HCEC 1CT (cell line): ENCODE measurements around the gene H2AZ2.
"Not testable (repeated sequence)": the region's sequence is repeated elsewhere in the genome, so short reads cannot be mapped to it uniquely, and the experiment has no call there.

ENCODE experiments used
- DNase-seq: peaks from one replicate; pipeline ENCODE4 v3.0.0-alpha.2; 2017

H2AZ2 gene

DNA sequence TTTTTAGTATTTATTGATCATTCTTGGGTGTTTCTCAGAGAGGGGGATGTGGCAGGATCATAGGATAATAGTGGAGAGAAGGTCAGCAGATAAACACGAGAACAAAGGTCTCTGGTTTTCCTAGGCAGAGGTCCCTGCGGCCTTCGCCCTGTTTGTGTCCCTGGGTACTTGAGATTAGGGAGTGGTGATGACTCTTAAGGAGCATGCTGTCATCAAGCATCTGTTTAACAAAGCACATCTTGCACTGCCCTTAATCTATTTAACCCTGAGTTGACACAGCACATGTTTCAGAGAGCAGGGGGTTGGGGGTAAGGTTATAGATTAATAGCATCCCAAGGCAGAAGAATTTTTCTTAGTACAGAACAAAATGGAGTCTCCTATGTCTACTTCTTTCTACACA, 22.4 kb upstream of the H2AZ2 start:
- not testable (repeated sequence) for DNase-seq

GRCh38 chr7:44867073-44867995, 19.4 kb upstream of the H2AZ2 start:
- DNase-seq = peak; percentile 89

DNA sequence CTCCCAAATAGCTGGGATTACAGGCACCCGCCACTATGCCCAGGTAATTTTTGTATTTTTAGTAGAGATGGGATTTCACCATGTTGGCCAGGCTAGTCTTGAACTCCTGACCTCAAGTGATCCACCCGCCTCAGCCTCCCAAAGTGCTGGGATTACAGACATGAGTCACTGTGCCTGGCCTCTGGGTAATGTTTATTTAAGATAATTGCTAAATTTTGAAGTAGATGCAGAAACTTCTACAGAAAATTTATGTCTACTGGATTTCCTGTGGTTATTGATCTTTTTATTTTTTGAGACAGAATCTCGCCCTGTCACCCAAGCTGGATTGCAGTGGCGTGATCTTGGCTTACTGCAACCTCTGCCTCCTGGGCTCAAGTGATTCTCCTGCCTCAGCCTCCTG, 14.1 kb upstream of the H2AZ2 start:
- peak; percentile 54 for DNase-seq

GRCh38 chr7:44858161-44858560, 10.3 kb upstream of the H2AZ2 start:
- DNase-seq = no peak

GRCh38 chr7:44854644-44855364, 6.9 kb upstream of the H2AZ2 start:
- DNase-seq = no peak

GRCh38 chr7:44853391-44853790, 5.5 kb upstream of the H2AZ2 start:
- DNase-seq = no peak

DNA sequence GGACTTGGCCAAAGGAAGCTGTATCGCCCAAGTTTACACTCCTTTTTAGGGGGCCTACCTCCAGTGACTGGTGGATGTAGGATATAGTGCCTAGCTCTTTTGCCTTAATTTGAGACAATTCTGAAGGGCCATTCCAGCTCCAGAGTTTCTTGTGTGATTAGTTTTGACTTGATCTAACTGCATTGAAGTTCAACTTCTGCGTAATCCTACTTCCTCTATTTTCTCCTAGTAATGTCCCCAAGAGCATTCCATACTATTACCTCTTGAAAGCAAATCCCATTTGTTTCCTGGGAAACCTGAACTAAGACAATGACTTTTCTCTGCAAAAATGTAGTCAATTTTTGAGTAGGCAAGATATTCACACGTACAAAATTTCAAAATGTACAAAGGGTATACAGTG, 4.7 kb upstream of the H2AZ2 start:
- no peak for DNase-seq

DNA sequence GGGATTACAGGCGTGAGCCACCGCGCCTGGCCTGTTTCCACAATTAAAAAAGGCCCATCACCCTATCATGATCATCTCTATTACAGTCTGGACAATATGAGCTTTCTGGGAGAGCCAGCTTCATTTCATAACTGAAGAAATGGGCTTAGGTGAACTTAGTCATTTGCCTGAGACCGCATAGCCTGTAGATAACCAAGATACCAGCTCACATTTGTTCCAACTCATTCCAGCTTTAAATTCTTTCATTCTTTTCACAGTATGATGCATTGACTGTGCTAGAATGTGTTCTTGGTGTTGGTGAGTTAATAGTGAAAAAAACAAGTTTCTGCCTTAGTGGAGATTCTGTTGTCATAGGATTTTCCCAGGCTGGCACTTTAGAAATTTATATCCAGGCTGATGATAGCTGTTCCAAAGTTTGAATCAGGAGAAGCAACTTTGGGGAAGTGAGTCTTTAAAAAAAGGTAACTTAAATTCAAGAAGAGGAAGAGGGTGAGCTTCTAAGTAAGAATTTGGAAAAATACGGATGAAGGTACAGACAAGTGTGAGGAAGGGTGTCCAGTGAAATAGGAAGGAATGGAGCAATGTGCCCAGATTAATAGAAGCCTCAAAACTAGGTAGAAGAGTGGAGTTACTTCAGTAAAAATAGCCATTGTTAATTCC, 2.1 kb upstream of the H2AZ2 start:
- DNase-seq = no peak

- no peak for DNase-seq
Measured at GRCh38 chr7:44849259-44849884, 1.5 kb upstream of the H2AZ2 start.

GRCh38 chr7:44847509-44847919, 373 bp downstream of the H2AZ2 start:
- peak; percentile 83 for DNase-seq

GRCh38 chr7:44846816-44847508, 925 bp downstream of the H2AZ2 start:
- DNase-seq = no peak

DNA sequence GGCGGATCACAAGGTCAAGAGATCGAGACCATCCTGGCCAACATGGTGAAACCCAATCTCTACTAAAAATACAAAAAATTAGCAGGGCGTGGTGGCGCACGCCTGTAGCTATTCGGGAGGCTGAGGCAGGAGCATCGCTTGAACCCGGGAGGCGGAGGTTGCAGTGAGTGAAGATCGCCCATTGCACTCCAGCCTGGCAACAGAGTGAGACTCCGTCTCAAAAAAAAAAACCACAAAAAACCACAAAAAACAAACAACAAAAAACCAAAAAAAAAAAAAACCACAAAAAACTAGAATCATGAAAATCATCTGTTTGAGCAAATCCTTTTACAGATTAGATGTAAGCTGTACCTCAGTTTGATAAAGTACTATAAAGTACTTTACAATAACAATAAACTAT, 1.5 kb downstream of the H2AZ2 start:
- DNase-seq = not testable (repeated sequence)

GRCh38 chr7:44845451-44845850, 2.4 kb downstream of the H2AZ2 start:
- DNase-seq = no peak

GRCh38 chr7:44843440-44843839, 4.4 kb downstream of the H2AZ2 start:
- DNase-seq = not testable (repeated sequence)

DNA sequence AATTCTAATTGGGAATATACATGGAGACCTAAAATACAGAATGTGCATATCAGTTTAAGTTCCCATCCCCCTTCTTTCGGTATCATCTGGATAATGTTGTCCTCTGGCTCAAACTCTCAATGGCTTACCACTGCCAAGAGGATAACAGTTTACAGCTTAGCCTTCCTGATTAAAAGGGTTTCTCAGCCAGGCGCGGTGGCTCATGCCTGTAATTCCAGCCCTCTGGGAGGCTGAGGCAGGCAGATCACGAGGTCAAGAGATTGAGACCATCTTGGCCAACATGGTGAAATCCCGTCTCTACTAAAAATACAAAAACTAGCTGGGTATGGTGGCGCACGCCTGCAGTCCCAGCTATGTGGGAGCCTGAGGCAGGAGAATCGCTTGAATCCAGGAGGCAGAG, 5.2 kb downstream of the H2AZ2 start:
- DNase-seq = not testable (repeated sequence)

GRCh38 chr7:44838751-44839150, 9.1 kb downstream of the H2AZ2 start:
- DNase-seq = no peak

- no peak for DNase-seq
Measured at GRCh38 chr7:44827567-44827966, 20.3 kb downstream of the H2AZ2 start.

- DNase-seq = peak; percentile 62
Measured at GRCh38 chr7:44824894-44825526, 22.9 kb downstream of the H2AZ2 start.

GRCh38 chr7:44823255-44823781, 24.6 kb downstream of the H2AZ2 start:
- DNase-seq = no peak

DNA sequence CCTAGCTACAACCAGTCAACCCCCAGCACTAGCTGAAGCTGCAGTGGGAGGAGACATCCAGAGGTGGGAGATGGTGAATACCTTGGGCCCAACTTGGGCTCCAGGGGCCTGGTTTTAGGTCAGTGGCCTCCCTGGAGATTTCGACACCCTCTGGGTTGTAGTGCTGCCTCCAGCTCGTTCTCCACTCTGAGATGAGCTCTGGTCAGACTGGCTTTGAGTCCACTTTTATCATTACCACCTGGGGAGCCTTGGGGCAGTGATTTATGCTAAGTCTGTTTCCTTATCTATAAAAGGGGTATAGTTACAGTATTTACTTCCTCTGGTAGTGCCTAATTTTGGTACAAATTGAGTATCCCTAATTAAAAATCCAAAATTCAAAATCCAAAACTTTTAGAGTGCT, 28.6 kb downstream of the H2AZ2 start:
- DNase-seq = no peak

DNA sequence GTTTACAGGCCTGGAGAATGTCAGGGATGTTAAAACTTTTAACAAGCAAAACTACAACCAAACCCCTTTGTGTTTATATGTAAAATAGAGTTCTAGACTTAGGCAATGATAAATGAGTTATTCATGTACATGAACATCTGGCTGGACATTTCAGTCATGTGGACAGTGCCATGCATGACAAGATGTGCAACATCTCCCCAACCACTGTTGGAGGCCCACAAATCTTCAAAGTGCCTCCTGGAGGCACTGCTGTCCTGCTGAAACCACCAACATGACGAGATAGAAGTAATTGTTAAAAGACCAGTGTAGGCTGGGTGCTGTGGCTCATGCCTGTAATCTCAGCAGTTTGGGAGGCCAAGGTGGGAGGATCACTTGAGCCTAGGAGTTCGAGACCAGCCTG, 33.0 kb downstream of the H2AZ2 start:
- DNase-seq = no peak

- DNase-seq = no peak
Measured at GRCh38 chr7:44811571-44811970, 36.3 kb downstream of the H2AZ2 start.
